SK-N-SH treated with all-trans-retinoic acid at 6 μM for 48 hours (cell line): Measurements from ENCODE around the gene FRMD4B.

Experiments used
- ATAC-seq: fragments of 200-7000 bp; cut with Tn5 transposase; 3 replicates; pipeline ENCODE4 v1.9.1; 2020; ENCODE audit warnings: mild to moderate bottlenecking, moderate library complexity
- BACH2 ChIP-seq: fragments of 250-450 bp; sonication (Bioruptor Pico); IDR thresholded peaks from 2 replicates; pipeline ENCODE4 v1.9.0; 2021; ENCODE audit warnings: mild to moderate bottlenecking, borderline replicate concordance
- CREB5 ChIP-seq: fragments of 250-450 bp; sonication (Bioruptor Pico); IDR thresholded peaks from 2 replicates; pipeline ENCODE4 v1.5.1; 2020; ENCODE audit warnings: low read depth, mild to moderate bottlenecking, moderate library complexity
- GLIS3 ChIP-seq: fragments of 250-450 bp; sonication (Bioruptor Pico); IDR thresholded peaks from 2 replicates; pipeline ENCODE4 v1.5.0; 2020; ENCODE audit warnings: mild to moderate bottlenecking, moderate library complexity
- OSR1 ChIP-seq: fragments of 250-450 bp; sonication (Bioruptor Pico); IDR thresholded peaks from 2 replicates; pipeline ENCODE4 v1.8.0; 2022; ENCODE audit warnings: moderate library complexity, mild to moderate bottlenecking, inconsistent platforms
- POU6F1 ChIP-seq: fragments of 250-450 bp; sonication (Bioruptor Pico); IDR thresholded peaks from 2 replicates; pipeline ENCODE4 v1.8.0; 2021; ENCODE audit warnings: low read depth, mild to moderate bottlenecking, moderate library complexity, borderline replicate concordance
- PPARA ChIP-seq: fragments of 250-450 bp; sonication (Bioruptor Pico); IDR thresholded peaks from 2 replicates; pipeline ENCODE4 v1.5.0; 2020; ENCODE audit warnings: mild to moderate bottlenecking, borderline replicate concordance
- RARB ChIP-seq: fragments of 250-450 bp; sonication (Bioruptor Pico); IDR thresholded peaks from 2 replicates; pipeline ENCODE4 v1.8.0; 2021; ENCODE audit warnings: mild to moderate bottlenecking, moderate library complexity
- TCF4 ChIP-seq: fragments of 250-450 bp; sonication (Bioruptor Pico); IDR thresholded peaks from 2 replicates; pipeline ENCODE4 v1.8.0; 2021; ENCODE audit warnings: mild to moderate bottlenecking, moderate library complexity, borderline replicate concordance
- TSHZ2 ChIP-seq: fragments of 250-450 bp; sonication (Bioruptor Pico); IDR thresholded peaks from 2 replicates; pipeline ENCODE4 v1.5.0; 2020; ENCODE audit warnings: mild to moderate bottlenecking, moderate library complexity
- ZC3H10 ChIP-seq: fragments of 250-450 bp; sonication (Bioruptor Pico); IDR thresholded peaks from 2 replicates; pipeline ENCODE4 v1.5.1; 2021; ENCODE audit warnings: mild to moderate bottlenecking, moderate library complexity
- ZNF565 ChIP-seq: fragments of 450-650 bp; formaldehyde crosslinking; conservative IDR thresholded peaks from 2 replicates; pipeline ENCODE4 v1.5.0; 2020; ENCODE audit warnings: low read depth, mild to moderate bottlenecking, moderate library complexity
- ZNF70 ChIP-seq: fragments of 450-650 bp; formaldehyde crosslinking; IDR thresholded peaks from 2 replicates; pipeline ENCODE4 v1.5.0; 2020; ENCODE audit warnings: mild to moderate bottlenecking, moderate library complexity
- ZNF8 ChIP-seq: fragments of 450-650 bp; formaldehyde crosslinking; IDR thresholded peaks from 2 replicates; pipeline ENCODE4 v1.5.0; 2020; ENCODE audit warnings: mild to moderate bottlenecking, moderate library complexity
- TF ChIP-seq, protein P1 (sequence below): fragments of 250-450 bp; sonication (Bioruptor Pico); IDR thresholded peaks from 2 replicates; pipeline ENCODE4 v1.5.1; 2021; ENCODE audit warnings: mild to moderate bottlenecking, moderate library complexity

FRMD4B gene

DNA sequence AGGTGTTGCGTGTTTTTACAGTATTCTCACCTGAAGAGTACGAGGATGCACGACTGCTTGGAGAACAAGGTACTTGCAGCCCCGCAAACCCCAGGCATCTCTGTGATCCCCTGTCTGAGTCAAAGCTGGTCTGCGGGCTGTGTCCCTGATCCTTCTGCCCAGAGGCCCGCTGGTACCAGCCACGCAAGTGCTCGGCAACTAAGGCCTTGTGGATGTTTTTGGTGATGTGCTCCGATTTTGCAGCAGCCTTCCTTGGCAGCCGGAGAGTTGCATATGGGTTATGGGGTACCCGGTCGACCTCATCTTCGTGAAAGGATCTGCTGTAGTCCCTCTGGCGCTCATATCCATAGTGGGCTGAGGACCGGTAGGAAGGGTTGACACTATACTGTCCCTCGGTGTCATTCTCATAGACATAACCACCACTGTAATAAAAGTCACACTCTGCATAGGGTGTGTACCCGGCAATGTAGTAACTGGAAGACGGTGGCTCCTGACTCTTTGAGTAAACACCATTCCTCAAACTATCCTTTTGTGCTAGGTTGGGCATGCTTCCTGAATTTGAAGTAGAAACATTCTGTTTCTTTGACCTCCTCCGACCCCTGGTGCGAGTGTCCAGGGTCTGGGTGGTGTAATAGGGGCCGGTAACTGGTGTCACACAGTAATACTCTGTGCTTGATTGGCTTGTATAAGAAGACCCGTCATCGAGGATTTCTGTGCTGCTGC is 204.9 kb downstream of the FRMD4B start:
- no peak for TF ChIP-seq CREB5 (CRISPR knock-in tag)
- no peak for TF ChIP-seq POU6F1
- no peak for TF ChIP-seq RARB (CRISPR knock-in tag)
- TF ChIP-seq TSHZ2 (CRISPR knock-in tag): no peak
- TF ChIP-seq TCF4 (CRISPR knock-in tag): no peak
- TF ChIP-seq ZNF70 (CRISPR knock-in tag): no peak
- TF ChIP-seq GLIS3: no peak
- no peak for TF ChIP-seq ZC3H10 (CRISPR knock-in tag)
- TF ChIP-seq PPARA: no peak
- TF ChIP-seq, protein P1, sequence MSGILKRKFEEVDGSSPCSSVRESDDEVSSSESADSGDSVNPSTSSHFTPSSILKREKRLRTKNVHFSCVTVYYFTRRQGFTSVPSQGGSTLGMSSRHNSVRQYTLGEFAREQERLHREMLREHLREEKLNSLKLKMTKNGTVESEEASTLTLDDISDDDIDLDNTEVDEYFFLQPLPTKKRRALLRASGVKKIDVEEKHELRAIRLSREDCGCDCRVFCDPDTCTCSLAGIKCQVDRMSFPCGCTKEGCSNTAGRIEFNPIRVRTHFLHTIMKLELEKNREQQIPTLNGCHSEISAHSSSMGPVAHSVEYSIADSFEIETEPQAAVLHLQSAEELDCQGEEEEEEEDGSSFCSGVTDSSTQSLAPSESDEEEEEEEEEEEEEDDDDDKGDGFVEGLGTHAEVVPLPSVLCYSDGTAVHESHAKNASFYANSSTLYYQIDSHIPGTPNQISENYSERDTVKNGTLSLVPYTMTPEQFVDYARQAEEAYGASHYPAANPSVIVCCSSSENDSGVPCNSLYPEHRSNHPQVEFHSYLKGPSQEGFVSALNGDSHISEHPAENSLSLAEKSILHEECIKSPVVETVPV (CRISPR knock-in tag): no peak
- no peak for TF ChIP-seq BACH2 (CRISPR knock-in tag)
- no peak for TF ChIP-seq ZNF8
- no peak for TF ChIP-seq OSR1 (CRISPR knock-in tag)
- no peak for ATAC-seq

DNA sequence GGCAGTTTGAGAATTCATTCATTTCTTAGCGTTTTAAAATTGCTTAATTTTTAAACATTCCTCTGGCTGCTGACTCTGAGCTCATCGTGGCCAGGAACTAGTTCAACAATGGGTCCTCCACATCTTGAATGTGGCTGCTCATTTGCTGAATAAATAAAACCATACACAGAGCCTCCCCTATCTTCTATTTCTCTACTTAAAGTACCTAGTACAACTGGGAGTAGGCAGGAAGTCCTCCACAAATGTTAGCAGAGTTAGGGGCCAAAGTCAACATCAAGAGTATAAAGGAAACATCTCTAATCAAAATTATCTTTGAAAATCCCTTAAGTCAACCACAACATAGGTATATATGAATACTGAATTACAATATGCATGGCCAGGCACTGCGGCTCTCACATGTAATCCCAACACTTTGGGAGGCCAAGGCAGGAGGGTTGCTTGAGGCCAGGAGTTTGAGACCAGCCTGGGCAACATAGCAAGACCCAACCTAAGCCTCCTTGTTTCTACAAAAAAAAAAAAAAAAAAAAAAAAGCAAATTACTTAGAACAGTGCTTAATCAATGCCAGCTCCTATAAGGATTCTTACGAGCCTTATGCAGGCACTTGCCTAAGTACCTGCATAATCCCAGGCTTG is 206.0 kb downstream of the FRMD4B start:
- TF ChIP-seq ZNF70 (CRISPR knock-in tag) (no peak), RARB (CRISPR knock-in tag) (no peak), POU6F1 (no peak), CREB5 (CRISPR knock-in tag) (no peak), OSR1 (CRISPR knock-in tag) (no peak), ZNF565 (CRISPR knock-in tag) (no peak)
- TF ChIP-seq, protein P1 (CRISPR knock-in tag): no peak
- ATAC-seq: no peak
